HG03108 (cell line): ENCODE results near the gene RIPK1.
"Not testable (repeated sequence)": the region's sequence is repeated elsewhere in the genome, so short reads cannot be mapped to it uniquely, and the experiment has no call there.

Experiments
- ATAC-seq: cut with Tn5 transposase; IDR thresholded peaks from one replicate; pipeline ENCODE4 v1.9.1; 2021; ENCODE audit warnings: moderate library complexity; ENCODE audit not compliant: unreplicated experiment

The RIPK1 gene

GRCh38 chr6:3133515-3133914 lies 65.2 kb downstream of the RIPK1 start:
- no peak for ATAC-seq

- no peak for ATAC-seq
Observed at GRCh38 chr6:3135668-3136291, 67.5 kb downstream of the RIPK1 start.

- ATAC-seq, result no peak
Observed at GRCh38 chr6:3136292-3137011, 68.2 kb downstream of the RIPK1 start.

- no peak for ATAC-seq
Observed at GRCh38 chr6:3137057-3137777, 68.9 kb downstream of the RIPK1 start.

- ATAC-seq, result not testable (repeated sequence)
Observed at GRCh38 chr6:3137873-3138272, 69.6 kb downstream of the RIPK1 start.

GRCh38 chr6:3138341-3138740 lies 70.0 kb downstream of the RIPK1 start:
- no peak for ATAC-seq

GRCh38 chr6:3139090-3139903 lies 71.0 kb downstream of the RIPK1 start:
- ATAC-seq, result no peak

- ATAC-seq, result no peak
Observed at GRCh38 chr6:3140201-3140600, 71.9 kb downstream of the RIPK1 start.

- ATAC-seq, result no peak
Observed at GRCh38 chr6:3142536-3142935, 74.2 kb downstream of the RIPK1 start.

- ATAC-seq, result no peak
Observed at GRCh38 chr6:3143158-3143557, 74.9 kb downstream of the RIPK1 start.

- ATAC-seq, result no peak
Observed at GRCh38 chr6:3144571-3144970, 76.3 kb downstream of the RIPK1 start.

GRCh38 chr6:3147914-3148757 lies 79.8 kb downstream of the RIPK1 start:
- ATAC-seq, result no peak

- ATAC-seq, result no peak
Observed at GRCh38 chr6:3151691-3152090, 83.4 kb downstream of the RIPK1 start.

- no peak for ATAC-seq
Observed at GRCh38 chr6:3152689-3153088, 84.4 kb downstream of the RIPK1 start.

GRCh38 chr6:3155416-3155815 lies 87.1 kb downstream of the RIPK1 start:
- ATAC-seq, result not testable (repeated sequence)

GRCh38 chr6:3156184-3157130 lies 88.2 kb downstream of the RIPK1 start:
- not testable (repeated sequence) for ATAC-seq

- peak; percentile 76 for ATAC-seq
Observed at GRCh38 chr6:3157131-3157933, 89.0 kb downstream of the RIPK1 start, which contains the start of gene TUBB2A. Gene TUBB2A (minus strand): TSS chr6:3157544. CDS start chr6:3157463, 81 bp downstream.
